Central memory CD4-positive, alpha-beta T cell (primary cell): Measurements from ENCODE around the gene SP100.
A peak's percentile ranks its signal among the peaks of the same experiment; 100 is the strongest.
"Not testable (repeated sequence)": the region's sequence is repeated elsewhere in the genome, so short reads cannot be mapped to it uniquely, and the experiment has no call there.

Source experiments
- DNase-seq: peaks from one replicate; pipeline ENCODE4 v3.0.0; 2022

The SP100 gene

GRCh38 chr2:230422149-230422548 is 6.1 kb downstream of the SP100 start:
- no peak for DNase-seq

GRCh38 chr2:230423851-230424458 is 8.0 kb downstream of the SP100 start:
- DNase-seq, result no peak

DNA sequence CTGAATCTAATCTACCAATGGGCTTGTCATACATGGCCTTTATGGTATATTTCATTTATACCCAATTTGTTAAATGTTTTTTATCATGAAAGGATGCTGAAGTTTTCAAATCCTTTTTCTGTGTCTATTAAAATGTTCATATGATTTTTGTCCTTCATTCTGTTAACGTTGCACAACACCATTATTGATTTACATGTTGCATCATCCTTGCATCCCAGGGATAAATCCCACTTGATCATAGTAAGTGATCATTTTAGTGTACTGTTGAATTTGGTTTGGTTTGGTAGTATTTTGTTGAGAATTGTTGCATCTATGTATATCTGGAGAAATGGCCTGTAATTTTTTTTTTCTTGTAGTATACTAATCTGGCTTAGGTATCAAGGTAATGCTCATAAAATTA is 9.4 kb downstream of the SP100 start:
- DNase-seq, result no peak

- no peak for DNase-seq
These were observed 13.5 kb downstream of the SP100 start for GRCh38 chr2:230429513-230429912.

DNA sequence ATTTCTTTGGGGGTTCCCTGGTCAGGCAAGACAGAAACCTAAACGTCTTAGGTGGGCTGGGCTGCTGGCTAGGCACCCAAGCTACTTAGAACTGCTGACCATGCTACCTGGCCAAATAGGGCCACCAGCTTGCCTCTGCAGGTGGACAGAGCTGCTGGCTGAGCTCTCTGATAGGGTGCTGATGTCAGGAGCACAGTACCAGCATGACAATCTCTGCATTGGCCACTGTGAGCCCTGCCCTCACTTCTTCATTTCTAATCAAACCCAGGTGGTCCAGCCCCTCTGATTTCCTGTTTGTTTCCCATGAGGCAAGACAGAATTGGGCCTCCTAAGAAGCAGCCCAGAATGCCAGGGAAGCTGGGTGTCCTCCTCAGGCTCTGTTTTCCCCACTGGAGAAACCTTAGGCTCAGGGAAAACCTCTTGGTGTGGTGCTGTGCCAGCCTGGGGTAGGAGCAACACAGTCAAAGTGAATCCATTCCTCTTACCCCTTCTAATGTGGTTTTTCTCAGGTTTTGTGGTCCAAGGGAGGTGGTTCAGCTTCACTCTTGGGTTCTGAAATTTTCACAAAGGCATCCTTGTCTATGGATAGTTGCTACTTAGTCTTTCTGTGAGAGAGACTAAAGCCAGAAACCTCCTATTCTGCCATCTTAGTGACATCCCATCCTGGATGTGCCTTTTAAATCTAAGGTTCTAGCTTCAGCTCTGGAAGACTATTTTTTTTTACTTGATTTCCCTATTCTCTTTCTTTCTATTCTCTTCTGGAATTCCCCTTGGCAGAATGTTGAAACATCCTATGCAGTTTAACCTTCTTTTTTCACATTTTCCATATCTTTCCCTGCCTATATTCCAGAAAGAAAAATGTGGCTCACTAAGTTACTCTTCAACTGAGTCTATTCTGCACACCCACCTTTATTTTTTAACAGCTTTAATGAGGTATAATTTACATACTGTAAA is 15.2 kb downstream of the SP100 start:
- DNase-seq, result peak; percentile 31

GRCh38 chr2:230434677-230435324 is 18.8 kb downstream of the SP100 start:
- DNase-seq, result no peak

- no peak for DNase-seq
These were observed 19.4 kb downstream of the SP100 start for GRCh38 chr2:230435431-230435830.

- DNase-seq, result not testable (repeated sequence)
These were observed 23.1 kb downstream of the SP100 start for GRCh38 chr2:230439121-230439520.

DNA sequence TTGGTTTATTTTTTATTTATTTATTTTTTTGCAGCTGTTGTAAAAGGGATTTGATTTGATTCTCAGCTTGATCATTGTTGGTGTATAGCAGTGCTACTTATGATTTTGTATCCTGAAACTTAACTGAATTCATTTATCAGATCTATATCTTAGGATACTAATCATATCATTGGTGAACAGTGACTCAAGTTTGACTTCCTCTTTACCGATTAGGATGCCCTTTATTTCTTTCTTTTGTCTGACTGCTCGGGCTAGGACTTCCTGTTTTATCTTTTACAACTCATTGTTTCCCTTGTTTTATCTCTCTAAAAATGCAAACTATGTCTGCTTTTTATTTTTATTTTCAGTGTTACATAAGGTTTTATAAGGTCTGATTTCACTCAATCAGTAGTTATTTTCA is 23.6 kb downstream of the SP100 start:
- DNase-seq, result no peak

GRCh38 chr2:230441227-230441897 is 25.4 kb downstream of the SP100 start:
- peak; percentile 54 for DNase-seq

DNA sequence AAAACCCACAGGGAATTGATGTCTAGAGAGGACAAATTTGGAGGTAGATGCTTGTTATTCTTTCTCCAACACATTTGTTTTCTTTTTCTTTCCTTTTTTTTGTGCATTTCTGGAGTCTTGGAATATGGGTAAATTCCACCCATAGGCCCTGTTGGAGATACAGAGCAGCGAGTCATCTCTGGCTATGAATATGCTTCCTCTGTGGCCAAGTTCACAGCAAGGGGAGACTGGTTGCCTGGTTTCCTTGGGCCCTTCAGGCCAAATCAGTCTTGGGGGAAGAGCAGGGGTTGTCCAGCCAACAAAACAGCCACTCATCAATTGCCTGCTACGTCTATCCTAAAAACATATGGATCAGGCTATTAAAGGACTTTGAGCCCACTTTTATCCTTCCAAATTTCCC is 27.5 kb downstream of the SP100 start:
- no peak for DNase-seq

DNA sequence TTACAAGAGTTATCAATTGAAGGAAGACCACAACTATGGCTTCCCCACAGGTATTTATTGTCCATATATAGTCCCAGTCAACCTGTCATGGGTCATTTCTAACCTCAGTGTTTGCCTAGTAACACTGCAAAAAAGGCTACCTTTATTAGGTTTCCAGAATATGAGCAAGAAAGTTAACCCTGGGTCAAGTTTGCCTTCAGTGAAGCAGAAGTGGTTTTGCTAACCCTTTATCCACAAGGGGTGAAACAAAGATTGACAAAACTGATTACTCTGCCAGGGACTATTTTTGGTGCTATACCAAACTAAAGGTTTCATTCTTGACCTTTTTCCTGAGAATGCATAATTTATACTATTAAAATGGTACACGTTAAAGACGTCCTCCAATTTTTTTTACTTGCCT is 28.8 kb downstream of the SP100 start:
- DNase-seq, result no peak

GRCh38 chr2:230447036-230447435 is 31.0 kb downstream of the SP100 start:
- no peak for DNase-seq

GRCh38 chr2:230447455-230448451 is 31.8 kb downstream of the SP100 start:
- DNase-seq, result peak; percentile 48

- DNase-seq, result no peak
These were observed 34.0 kb downstream of the SP100 start for GRCh38 chr2:230449901-230450467.

- no peak for DNase-seq
These were observed 37.0 kb downstream of the SP100 start for GRCh38 chr2:230453006-230453405.

GRCh38 chr2:230455005-230455684 is 39.1 kb downstream of the SP100 start:
- DNase-seq, result no peak

GRCh38 chr2:230457073-230457768 is 41.2 kb downstream of the SP100 start:
- no peak for DNase-seq

DNA sequence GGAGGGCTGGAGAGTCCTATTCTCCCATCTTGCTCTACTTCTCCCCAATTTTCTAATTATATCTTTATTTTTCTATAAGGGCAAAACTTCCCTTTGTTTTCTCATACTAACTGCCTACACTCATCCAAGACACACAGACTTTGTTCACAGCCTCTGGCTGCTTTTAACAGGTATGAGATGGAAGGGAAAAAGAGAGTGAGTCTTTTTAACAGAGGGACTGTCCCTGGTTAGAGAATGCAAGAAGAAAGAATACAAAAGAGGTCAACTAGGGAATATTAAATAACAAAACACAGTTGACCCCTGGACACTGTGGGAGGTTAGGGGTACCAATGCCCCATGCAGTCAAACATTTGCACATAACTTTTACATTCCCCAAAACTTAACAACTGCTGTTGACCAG is 41.8 kb downstream of the SP100 start:
- DNase-seq, result no peak

DNA sequence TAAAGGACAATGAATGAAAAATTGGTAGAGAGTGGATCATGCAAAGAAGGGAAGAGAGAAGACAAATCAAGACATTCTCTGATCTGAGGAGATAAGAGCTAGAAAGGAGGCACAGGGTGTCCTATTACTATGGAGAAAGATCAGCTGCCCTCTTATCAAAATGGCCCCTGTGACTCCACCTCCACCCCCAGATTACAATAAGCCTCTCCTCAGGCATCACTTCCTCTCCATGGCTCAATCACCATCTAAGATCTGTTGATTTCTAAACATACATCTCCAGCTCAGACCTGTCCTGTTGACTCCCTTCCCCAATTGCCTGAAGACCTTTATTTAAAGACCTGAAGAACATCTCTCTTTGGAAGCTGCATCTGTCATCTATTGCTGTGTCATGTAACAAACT is 43.2 kb downstream of the SP100 start:
- DNase-seq, result no peak
